Left lung (tissue), 10 donors: ENCODE measurements around the gene RPL18A. TPM values are rescaled to one million over a fixed set of nuclear protein-coding genes. Genes with fewer than 3 reads are reported as not detected.

Experiments used
- ATAC-seq: fragments of 200-7000 bp; cut with Tn5 transposase; one replicate; pipeline ENCODE4 v1.9.1; 2020; ENCODE audit warnings: moderate library complexity
- DNase-seq, 4 donors: peaks; one replicate each; pipeline ENCODE4 v3.0.0-alpha.2; 2013 to 2020
- H3K27ac ChIP-seq, 2 donors: fragments of 200-600 bp; sonication (generic) in 1 of 2; one replicate each; pipeline versions ENCODE4 v1.5.0 to v1.8.0; 2020 to 2021
- H3K27me3 ChIP-seq, 2 donors: fragments of 200-600 bp; sonication (generic) in 1 of 2; one replicate each; pipeline versions ENCODE4 v1.5.0 to v1.8.0; 2020 to 2021
- H3K36me3 ChIP-seq, 2 donors: fragments of 200-600 bp; sonication (generic) in 1 of 2; one replicate each; pipeline versions ENCODE4 v1.5.0 to v1.8.0; 2020 to 2021
- H3K4me1 ChIP-seq, 2 donors: fragments of 200-600 bp; one replicate each; pipeline ENCODE4 v1.8.0; 2021
- H3K4me3 ChIP-seq, 2 donors: fragments of 200-600 bp; sonication (generic) in 1 of 2; one replicate each; pipeline versions ENCODE4 v1.5.0 to v1.8.0; 2020 to 2021; ENCODE audit warnings: mild to moderate bottlenecking in 1 of 2
- H3K9me3 ChIP-seq, 2 donors: fragments of 200-600 bp; sonication (generic) in 1 of 2; one replicate each; pipeline versions ENCODE4 v1.5.0 to v1.8.0; 2020 to 2021
- CTCF ChIP-seq, 2 donors: fragments of 200-600 bp; sonication (generic) in 1 of 2; IDR thresholded peaks; one replicate each; pipeline versions ENCODE4 v1.5.0 to v1.8.0; 2021; ENCODE audit warnings: antibody characterized with exemption in 2 of 2
- intact Hi-C, 2 donors: fragments of 100-400 bp; cut with DNase I; formaldehyde crosslinking; loops; one replicate each; pipeline versions ENCODE4 v1.11.2 to v1.14.2; 2022
- polyA plus RNA-seq, 6 donors: library from polyadenylated mRNA; unstranded; fragments of 120-200 nt; gene quantifications; one replicate each; pipeline ENCODE4 v1.2.1, GENCODE V29; 2013; ENCODE audit not compliant: insufficient read length in 6 of 6
- total RNA-seq, 2 donors: library from RNA; stranded (reverse); fragmentation: NEBNext Ultra II Directional; extraction: Animal tissue kit (Norgen Biotek cat#: 25700); gene quantifications; one replicate each; pipeline ENCODE4 v1.2.1, GENCODE V29; 2021
- donor health status: DM: no; HTN: yes; CAD: no.
- donor health status: DM: no; HTN: no; CAD: no.

Gene RPL18A
- total and polyA plus RNA-seq, 8 donors = 1,124 to 1,592 (median 1,314) TPM

DNA sequence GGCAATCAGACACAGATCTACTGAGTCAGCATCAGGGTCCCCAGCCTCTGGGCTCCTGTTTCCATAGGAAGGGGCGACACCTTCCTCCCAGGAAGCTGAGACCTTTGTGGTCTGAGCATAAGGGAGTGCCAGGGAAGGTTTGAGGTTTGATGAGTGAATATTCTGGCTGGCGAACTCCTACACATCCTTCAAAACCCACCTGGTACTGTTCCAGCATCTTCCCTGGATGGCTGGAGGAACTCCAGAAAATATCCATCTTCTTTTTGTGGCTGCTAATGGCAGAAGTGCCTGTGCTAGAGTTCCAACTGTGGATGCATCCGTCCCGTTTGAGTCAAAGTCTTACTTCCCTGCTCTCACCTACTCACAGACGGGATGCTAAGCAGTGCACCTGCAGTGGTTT is 47.6 kb upstream of the RPL18A start:
- intact Hi-C loops = no loop called here
- Histone ChIP-seq H3K27me3 (peaks cover 0 to 62% of the 10 kb centered on the region in 2 donors), H3K27ac (no peak overlapping the region), H3K4me3 (no peak overlapping the region), H3K4me1 (no peaks in the 10 kb centered on the region), H3K9me3 (no peaks in the 10 kb centered on the region), H3K36me3 (no peaks in the 10 kb centered on the region)
- no peak for ATAC-seq
- no peak for TF ChIP-seq CTCF (IDR thresholded peaks at IDR 0.05)
- no peak for DNase-seq

DNA sequence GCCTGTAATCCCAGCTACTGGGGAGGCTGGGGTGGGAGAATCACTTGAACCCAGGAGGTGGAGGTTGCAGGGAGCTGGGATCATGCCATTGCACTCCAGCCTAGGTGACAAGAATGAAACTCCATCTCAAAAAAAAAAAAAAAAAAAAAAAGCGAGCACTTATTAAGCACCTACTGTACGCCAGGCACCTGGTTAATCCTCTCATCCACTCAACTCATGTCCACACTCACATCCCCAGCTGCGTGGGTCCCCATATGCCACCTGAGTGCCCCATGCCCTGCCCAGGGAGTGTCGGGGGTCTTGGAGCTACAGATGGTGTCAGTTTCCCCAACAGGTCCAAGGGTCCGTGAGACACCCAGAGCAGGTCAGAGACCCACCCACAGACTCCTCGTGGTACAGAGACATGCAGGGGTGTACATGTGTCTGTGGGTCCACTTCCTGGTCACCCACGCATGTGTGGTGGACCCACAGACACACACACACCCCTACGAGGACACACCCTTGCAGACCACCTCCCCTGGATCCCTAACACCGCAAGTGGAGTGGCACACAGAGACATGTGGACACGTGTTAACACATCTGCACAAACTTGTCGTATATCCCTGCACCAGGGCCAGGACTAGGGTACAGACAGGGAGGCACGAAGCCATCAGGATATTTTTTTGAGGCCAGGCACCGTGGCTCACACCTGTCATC is 41.9 kb upstream of the RPL18A start:
- intact Hi-C loops = no loop called here
- no peak for TF ChIP-seq CTCF (IDR thresholded peaks at IDR 0.05)

GRCh38 chr19:17821190-17821589 is 38.5 kb upstream of the RPL18A start, which contains the start of gene INSL3:
INSL3 (minus strand) TSS chr19:17821519; CDS start chr19:17821506, 13 bp downstream.
- intact Hi-C loops = no loop called here
- Histone ChIP-seq H3K4me1 (no peaks in the 10 kb centered on the region), H3K9me3 (no peaks in the 10 kb centered on the region), H3K36me3 (peaks cover 0 to 15% of the 10 kb centered on the region in 2 donors), H3K4me3 (no peak within 1 kb of the TSS), H3K27me3 (peaks cover 0 to 21% of the 10 kb centered on the region in 2 donors), H3K27ac (no peak within 1 kb of the TSS)
- ATAC-seq (no peak), DNase-seq (peak in 1 of 4 donors; percentile 68)
- TF ChIP-seq CTCF (IDR thresholded peaks at IDR 0.05) = no peak

More for the DNA sequence above, 41.9 kb upstream of the RPL18A start:
- Histone ChIP-seq H3K4me1 (no peaks in the 10 kb centered on the region), H3K27me3 (peaks cover 0 to 26% of the 10 kb centered on the region in 2 donors), H3K4me3 (no peak overlapping the region), H3K36me3 (no peaks in the 10 kb centered on the region), H3K9me3 (no peaks in the 10 kb centered on the region), H3K27ac (no peak overlapping the region)
- DNase-seq = no peak
- ATAC-seq = no peak

DNA sequence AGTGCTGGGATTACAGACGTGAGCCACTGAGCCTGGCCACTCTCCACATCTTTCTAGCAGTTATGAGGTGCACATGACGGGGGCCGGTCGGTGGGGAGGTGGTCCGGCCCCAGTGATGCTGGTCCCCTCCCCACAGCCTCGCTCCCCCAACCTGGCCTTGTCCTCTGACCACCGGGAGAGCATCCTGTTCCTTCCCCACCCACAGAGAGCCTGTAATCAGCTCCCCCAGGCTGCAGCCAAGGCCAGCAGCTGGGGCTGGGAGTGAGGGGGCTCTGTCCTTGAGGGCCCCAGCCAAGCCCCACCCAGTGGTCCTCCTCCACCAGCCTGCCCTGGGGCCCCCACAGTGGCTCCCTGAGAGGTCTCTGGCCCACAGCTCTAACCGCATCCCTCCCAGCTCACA is 35.4 kb upstream of the RPL18A start:
- no peak overlapping the region for H3K27ac ChIP-seq
- H3K27me3 ChIP-seq = peaks cover 0 to 16% of the 10 kb centered on the region in 2 donors
- no peak overlapping the region for H3K4me3 ChIP-seq
- intact Hi-C loops = no loop called here
- H3K4me1 ChIP-seq = peaks cover 0 to 11% of the 10 kb centered on the region in 2 donors
- no peak for ATAC-seq
- H3K36me3 ChIP-seq = peaks cover 0 to 29% of the 10 kb centered on the region in 2 donors
- no peak for TF ChIP-seq CTCF (IDR thresholded peaks at IDR 0.05)
- DNase-seq = no peak
- H3K9me3 ChIP-seq = no peaks in the 10 kb centered on the region

DNA sequence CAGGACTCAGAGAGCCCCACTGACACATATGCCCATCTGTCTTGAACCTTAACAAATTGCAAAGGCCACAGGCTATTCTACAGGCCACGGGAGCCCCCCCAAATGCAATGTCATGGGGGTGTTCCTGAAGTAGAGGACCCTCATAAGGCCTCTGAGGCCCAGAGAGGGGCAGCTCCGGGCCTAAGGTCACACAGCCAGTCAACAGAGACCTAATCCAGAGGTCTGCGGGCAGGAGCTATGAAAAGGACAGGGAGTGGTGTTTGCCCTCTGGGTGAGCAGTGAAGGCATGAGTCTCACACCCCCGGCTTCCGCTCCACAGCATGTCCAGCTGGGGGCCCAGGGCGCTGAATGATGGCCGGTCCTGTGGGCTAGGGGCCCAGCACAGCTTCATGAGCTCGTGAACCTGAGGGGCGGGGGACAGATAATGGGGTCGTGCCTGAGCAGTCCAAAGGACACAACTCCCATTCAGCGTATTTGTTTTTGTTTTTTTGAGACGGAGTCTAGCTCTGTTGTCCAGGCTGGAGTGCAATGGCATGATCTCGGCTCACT is 33.1 kb upstream of the RPL18A start:
- Histone ChIP-seq H3K27ac (no peak overlapping the region), H3K36me3 (peaks cover 0 to 49% of the 10 kb centered on the region in 2 donors), H3K9me3 (no peaks in the 10 kb centered on the region), H3K27me3 (peaks cover 0 to 31% of the 10 kb centered on the region in 2 donors), H3K4me3 (no peak overlapping the region), H3K4me1 (peaks cover 0 to 11% of the 10 kb centered on the region in 2 donors)
- DNase-seq = no peak
- no peak for ATAC-seq
- intact Hi-C loops = no loop called here
- no peak for TF ChIP-seq CTCF (IDR thresholded peaks at IDR 0.05)
